ENCODE results near the gene MOB3A.

- TF ChIP-seq CTCF (IDR thresholded peaks at IDR 0.05), result no peak
- no peak for TF ChIP-seq POLR2A (IDR thresholded peaks at IDR 0.05)
Measured at GRCh38 chr19:2041433-2041682, 54.8 kb downstream of the MOB3A start.
